ENCODE results near the gene MAOA.
A peak's percentile ranks its signal among the peaks of the same experiment; 100 is the strongest.

The MAOA gene

DNA sequence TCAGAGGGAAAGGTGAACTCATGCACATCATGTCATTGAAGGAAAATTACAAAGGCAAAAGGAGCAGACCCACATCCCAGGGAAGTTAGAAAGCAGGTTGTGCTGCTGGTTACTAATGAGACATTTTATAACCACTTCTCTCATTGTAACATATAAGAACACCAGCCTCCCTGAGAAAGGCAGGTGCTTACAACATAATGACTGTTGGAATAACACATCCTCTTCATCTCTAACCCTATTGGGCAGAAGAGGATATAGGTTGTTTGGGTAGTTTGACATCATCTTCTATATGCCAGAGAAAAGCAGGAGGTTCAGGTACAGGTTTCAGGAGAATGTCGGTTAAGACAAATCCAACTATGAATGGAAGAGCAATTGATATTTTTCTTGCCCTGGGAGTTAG is 77.6 kb downstream of the MAOA start:
- TF ChIP-seq, protein P1, sequence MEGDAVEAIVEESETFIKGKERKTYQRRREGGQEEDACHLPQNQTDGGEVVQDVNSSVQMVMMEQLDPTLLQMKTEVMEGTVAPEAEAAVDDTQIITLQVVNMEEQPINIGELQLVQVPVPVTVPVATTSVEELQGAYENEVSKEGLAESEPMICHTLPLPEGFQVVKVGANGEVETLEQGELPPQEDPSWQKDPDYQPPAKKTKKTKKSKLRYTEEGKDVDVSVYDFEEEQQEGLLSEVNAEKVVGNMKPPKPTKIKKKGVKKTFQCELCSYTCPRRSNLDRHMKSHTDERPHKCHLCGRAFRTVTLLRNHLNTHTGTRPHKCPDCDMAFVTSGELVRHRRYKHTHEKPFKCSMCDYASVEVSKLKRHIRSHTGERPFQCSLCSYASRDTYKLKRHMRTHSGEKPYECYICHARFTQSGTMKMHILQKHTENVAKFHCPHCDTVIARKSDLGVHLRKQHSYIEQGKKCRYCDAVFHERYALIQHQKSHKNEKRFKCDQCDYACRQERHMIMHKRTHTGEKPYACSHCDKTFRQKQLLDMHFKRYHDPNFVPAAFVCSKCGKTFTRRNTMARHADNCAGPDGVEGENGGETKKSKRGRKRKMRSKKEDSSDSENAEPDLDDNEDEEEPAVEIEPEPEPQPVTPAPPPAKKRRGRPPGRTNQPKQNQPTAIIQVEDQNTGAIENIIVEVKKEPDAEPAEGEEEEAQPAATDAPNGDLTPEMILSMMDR (IDR thresholded peaks at IDR 0.05; ENCODE audit: unreplicated experiment in 3 of 3): no peak
- Mint-ChIP-seq H3K9me3 (peaks cover 2% of the 10 kb centered on the region), H3K4me3 (no peak overlapping the region), H3K27ac (peak overlapping the region in 1 of 3 experiments; percentile 13), H3K36me3 (ENCODE audit: low read depth) (no peaks in the 10 kb centered on the region), H3K27me3 (ENCODE audit: low read depth) (no peaks in the 10 kb centered on the region), H3K4me1 (no peaks in the 10 kb centered on the region)

DNA sequence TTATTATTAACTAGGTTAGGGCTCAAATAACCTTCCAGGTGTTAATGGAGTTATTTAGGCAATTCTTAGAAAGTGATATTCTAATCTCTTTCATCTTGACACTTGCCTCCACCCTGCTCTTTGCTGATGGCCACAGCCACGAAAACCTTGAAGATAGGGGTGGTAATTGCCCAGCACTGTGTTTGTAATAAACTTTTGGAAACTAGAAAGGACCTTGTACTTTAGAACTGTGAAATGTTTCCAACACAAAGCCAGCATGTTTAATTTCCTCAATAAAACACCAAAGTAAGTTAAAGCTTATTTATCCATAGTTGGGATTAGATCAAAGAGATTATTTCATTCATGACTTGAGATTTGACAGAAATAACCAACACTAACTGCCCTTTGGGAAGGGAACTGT is 78.3 kb downstream of the MAOA start:
- TF ChIP-seq, protein P1 (IDR thresholded peaks at IDR 0.05; ENCODE audit: unreplicated experiment in 3 of 3): no peak
- Mint-ChIP-seq H3K27ac (no peak overlapping the region), H3K27me3 (ENCODE audit: low read depth) (no peaks in the 10 kb centered on the region), H3K36me3 (ENCODE audit: low read depth) (no peaks in the 10 kb centered on the region), H3K4me1 (no peaks in the 10 kb centered on the region), H3K9me3 (peaks cover 2% of the 10 kb centered on the region), H3K4me3 (no peak overlapping the region)

DNA sequence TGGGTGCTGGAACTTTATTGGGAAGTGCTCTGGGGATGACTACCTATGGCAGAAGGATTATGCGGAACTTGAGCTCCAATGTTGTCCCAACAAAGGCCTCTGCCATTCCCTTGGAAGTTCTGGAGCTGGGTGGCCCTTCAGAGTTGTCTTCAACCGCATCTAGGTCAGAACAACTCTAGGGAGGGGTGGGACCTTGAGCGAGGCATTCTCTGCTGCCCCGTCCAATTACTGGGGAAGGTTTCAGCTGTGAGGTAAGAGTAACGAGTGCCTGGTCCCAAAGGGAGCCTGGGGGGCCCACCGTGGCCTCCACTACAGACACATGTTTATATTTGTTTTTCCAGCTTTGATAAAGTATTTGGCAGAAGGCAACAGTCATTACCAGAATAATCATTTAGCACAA is 79.4 kb downstream of the MAOA start:
- Mint-ChIP-seq H3K27ac (no peak overlapping the region), H3K27me3 (ENCODE audit: low read depth) (no peaks in the 10 kb centered on the region), H3K4me1 (no peaks in the 10 kb centered on the region), H3K9me3 (peaks cover 2% of the 10 kb centered on the region), H3K4me3 (no peak overlapping the region), H3K36me3 (ENCODE audit: low read depth) (no peaks in the 10 kb centered on the region)
- TF ChIP-seq, protein P1 (IDR thresholded peaks at IDR 0.05; ENCODE audit: unreplicated experiment in 3 of 3): no peak

DNA sequence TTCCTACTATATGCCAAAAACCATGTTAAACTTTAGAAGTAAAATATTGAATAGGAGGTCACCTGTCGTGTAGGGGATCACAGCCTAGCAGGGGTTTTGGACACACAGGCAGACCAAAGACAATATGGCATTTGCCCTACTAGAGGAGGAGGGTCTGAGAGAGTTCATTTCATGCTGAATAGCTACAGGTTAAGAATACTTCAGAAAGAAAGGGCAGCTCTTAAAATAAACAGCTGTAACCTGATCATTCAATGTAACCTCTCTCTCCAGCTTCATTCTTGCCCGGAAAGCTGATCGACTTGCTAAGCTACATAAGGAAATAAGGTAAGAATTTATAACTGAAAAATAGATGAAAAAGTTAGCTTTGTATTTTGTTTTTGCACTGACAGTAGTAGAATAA is 79.9 kb downstream of the MAOA start:
- Mint-ChIP-seq H3K4me1 (no peaks in the 10 kb centered on the region), H3K4me3 (no peak overlapping the region), H3K27ac (peak overlapping the region in 1 of 3 experiments; percentile 21), H3K9me3 (peaks cover 2% of the 10 kb centered on the region), H3K36me3 (ENCODE audit: low read depth) (no peaks in the 10 kb centered on the region), H3K27me3 (ENCODE audit: low read depth) (no peaks in the 10 kb centered on the region)
- TF ChIP-seq, protein P1 (IDR thresholded peaks at IDR 0.05; ENCODE audit: unreplicated experiment in 3 of 3): no peak

DNA sequence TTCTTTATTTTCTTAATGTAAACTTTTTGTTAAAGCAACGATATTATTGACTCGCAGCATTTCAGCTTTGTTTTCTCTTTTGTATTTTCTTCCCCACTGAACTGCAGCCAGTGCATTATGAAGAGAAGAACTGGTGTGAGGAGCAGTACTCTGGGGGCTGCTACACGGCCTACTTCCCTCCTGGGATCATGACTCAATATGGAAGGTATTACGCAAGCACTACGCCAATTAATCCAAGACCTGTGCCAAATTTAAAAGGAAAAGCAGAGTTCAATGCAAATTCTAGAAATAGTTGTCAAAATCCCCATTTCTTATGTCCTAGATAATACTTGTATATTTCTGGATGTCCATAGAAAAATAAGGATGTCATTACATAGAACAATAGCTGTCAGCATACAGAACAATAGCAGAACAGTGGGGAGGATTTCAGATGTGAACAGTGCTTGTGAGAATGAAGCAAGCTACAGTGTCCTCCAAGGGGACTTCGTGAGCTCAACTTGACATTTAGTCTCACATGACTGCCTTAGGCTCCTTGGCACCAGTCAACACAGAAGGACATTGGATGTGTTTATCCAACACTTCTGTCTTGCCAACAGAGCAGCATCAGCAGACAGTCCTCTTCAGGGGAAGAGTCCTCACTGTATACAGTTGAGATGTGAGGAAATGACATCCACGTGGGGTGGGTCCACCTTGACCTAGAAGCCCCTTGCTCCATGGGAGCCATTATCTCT is 85.9 kb downstream of the MAOA start:
- no peaks in the 10 kb centered on the region for H3K36me3 Mint-ChIP-seq (ENCODE audit: low read depth)
- H3K4me3 Mint-ChIP-seq: no peak overlapping the region
- peaks cover 2% of the 10 kb centered on the region for H3K9me3 Mint-ChIP-seq
- H3K4me1 Mint-ChIP-seq: peaks cover 27% of the 10 kb centered on the region
- H3K27ac Mint-ChIP-seq: peak overlapping the region in 2 of 3 experiments; percentile 28 to 37
- TF ChIP-seq, protein P1 (IDR thresholded peaks at IDR 0.05; ENCODE audit: unreplicated experiment in 3 of 3): no peak
- no peaks in the 10 kb centered on the region for H3K27me3 Mint-ChIP-seq (ENCODE audit: low read depth)
